Measurements from ENCODE around the gene C11orf91. TPM values are rescaled to one million over a fixed set of nuclear protein-coding genes. Genes with fewer than 3 reads are reported as not detected.
A peak's percentile ranks its signal among the peaks of the same experiment; 100 is the strongest.

The C11orf91 gene
- total RNA-seq, 4 donors from 2014 or later = not detected

GRCh38 chr11:33656768-33657167, 43.9 kb downstream of the C11orf91 start:
- WGBS = 95% methylated on average over 7 of the region's 7 CpGs
- Histone ChIP-seq H3K4me3 (no peak overlapping the region), H3K27ac (replicated peaks in 1 of 4) (no peak overlapping the region), H3K36me3 (no peaks in the 10 kb centered on the region), H3K4me1 (peaks cover 0 to 12% (median 11%) of the 10 kb centered on the region in 4 donors), H3K27me3 (no peaks in the 10 kb centered on the region), H3K9me3 (no peaks in the 10 kb centered on the region)
- intact Hi-C loops (cut with DNase I) = no loop called here
- TF ChIP-seq POLR2AphosphoS5 (IDR thresholded peaks at IDR 0.05) (no peak), CTCF (IDR thresholded peaks at IDR 0.05) (no peak), EP300 (IDR thresholded peaks at IDR 0.05) (no peak), POLR2A (IDR thresholded peaks at IDR 0.05; ENCODE audit: low read depth) (no peak)
- DNase-seq (ENCODE audit: extremely low spot score) = no peak

GRCh38 chr11:33655842-33656600, 44.6 kb downstream of the C11orf91 start:
- H3K36me3 ChIP-seq = no peaks in the 10 kb centered on the region
- no peak overlapping the region for H3K27ac ChIP-seq (replicated peaks in 1 of 4)
- peak; percentile 57 for DNase-seq (ENCODE audit: extremely low spot score)
- H3K4me3 ChIP-seq = no peak overlapping the region
- no peaks in the 10 kb centered on the region for H3K9me3 ChIP-seq
- no peaks in the 10 kb centered on the region for H3K27me3 ChIP-seq
- intact Hi-C loops (cut with DNase I) = no loop called here
- H3K4me1 ChIP-seq = peaks cover 0 to 12% (median 11%) of the 10 kb centered on the region in 4 donors
- TF ChIP-seq POLR2A (IDR thresholded peaks at IDR 0.05; ENCODE audit: low read depth) (no peak), CTCF (IDR thresholded peaks at IDR 0.05) (no peak), EP300 (IDR thresholded peaks at IDR 0.05) (no peak), POLR2AphosphoS5 (IDR thresholded peaks at IDR 0.05) (no peak)
- 91% methylated on average over 11 of the region's 11 CpGs for WGBS

- H3K27me3 ChIP-seq = no peaks in the 10 kb centered on the region
- H3K4me3 ChIP-seq = no peak overlapping the region
- TF ChIP-seq POLR2A (IDR thresholded peaks at IDR 0.05; ENCODE audit: low read depth) (no peak), POLR2AphosphoS5 (IDR thresholded peaks at IDR 0.05) (no peak), EP300 (IDR thresholded peaks at IDR 0.05) (no peak)
- WGBS = 90% methylated on average over 6 of the region's 6 CpGs
- DNase-seq (ENCODE audit: extremely low spot score) = no peak
- H3K4me1 ChIP-seq = peaks cover 0 to 12% (median 11%) of the 10 kb centered on the region in 4 donors
- no peak overlapping the region for H3K27ac ChIP-seq (replicated peaks in 1 of 4)
- intact Hi-C loops (cut with DNase I) = no loop called here
- no peaks in the 10 kb centered on the region for H3K36me3 ChIP-seq
- H3K9me3 ChIP-seq = no peaks in the 10 kb centered on the region
Measured at GRCh38 chr11:33654594-33654993, 46.0 kb downstream of the C11orf91 start.

DNA sequence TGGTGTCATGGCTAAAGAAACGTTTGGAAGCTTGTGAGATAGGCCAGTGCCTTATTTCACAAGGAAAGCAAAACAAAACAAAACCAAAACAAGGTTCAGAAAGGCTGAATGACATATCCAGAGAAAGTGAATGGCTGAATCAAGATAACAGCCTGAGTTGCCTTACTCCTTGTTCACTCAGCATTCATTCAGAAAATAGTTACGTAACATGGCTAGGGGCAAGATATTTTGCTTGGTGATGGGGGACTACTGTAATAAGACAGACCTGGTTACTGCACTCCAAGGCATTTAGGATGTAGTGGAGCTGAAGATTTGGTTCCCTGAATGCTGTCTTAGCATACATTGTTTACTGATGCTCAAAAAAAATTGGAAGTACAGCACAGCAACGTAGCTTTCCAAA, 47.7 kb downstream of the C11orf91 start:
- no peak overlapping the region for H3K4me3 ChIP-seq
- H3K4me1 ChIP-seq = peaks cover 0 to 12% (median 11%) of the 10 kb centered on the region in 4 donors
- no peak for DNase-seq (ENCODE audit: extremely low spot score)
- H3K27ac ChIP-seq (replicated peaks in 1 of 4) = no peak overlapping the region
- no peaks in the 10 kb centered on the region for H3K36me3 ChIP-seq
- 58% methylated on average over 3 of the region's 3 CpGs for WGBS
- no peaks in the 10 kb centered on the region for H3K27me3 ChIP-seq
- no peaks in the 10 kb centered on the region for H3K9me3 ChIP-seq
- intact Hi-C loops (cut with DNase I) = no loop called here
- TF ChIP-seq POLR2A (IDR thresholded peaks at IDR 0.05; ENCODE audit: low read depth) (no peak), EP300 (IDR thresholded peaks at IDR 0.05) (no peak)

DNA sequence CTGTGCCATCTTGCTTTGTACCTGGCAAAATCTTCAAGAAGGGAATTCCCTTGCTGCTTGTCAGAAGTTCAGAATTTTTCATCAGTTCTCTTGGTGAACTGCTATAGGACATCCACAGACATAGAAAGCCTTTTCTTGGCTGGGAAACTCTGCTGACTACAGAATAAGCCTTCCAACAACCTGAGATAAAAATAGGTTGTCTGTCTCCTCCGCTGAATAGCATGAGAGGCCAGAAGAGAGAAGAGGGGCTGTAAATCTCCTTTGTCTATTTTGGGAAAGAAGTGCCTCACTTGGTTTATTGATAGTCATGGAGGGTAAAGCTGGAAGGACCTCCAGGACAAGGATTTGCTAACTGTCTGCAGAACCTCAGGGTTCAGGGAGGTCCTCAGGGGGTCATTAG, 48.2 kb downstream of the C11orf91 start:
- H3K27ac ChIP-seq (replicated peaks in 1 of 4) = no peak overlapping the region
- intact Hi-C loops (cut with DNase I) = no loop called here

More for the DNA sequence above, 48.2 kb downstream of the C11orf91 start:
- WGBS = 60% methylated on average over 1 of the region's 1 CpG
- H3K27me3 ChIP-seq = no peaks in the 10 kb centered on the region
- H3K36me3 ChIP-seq = no peaks in the 10 kb centered on the region
- H3K9me3 ChIP-seq = no peaks in the 10 kb centered on the region
- TF ChIP-seq CTCF (IDR thresholded peaks at IDR 0.05) (no peak), POLR2A (IDR thresholded peaks at IDR 0.05; ENCODE audit: low read depth) (no peak), POLR2AphosphoS5 (IDR thresholded peaks at IDR 0.05) (no peak), EP300 (IDR thresholded peaks at IDR 0.05) (no peak)
- no peak for DNase-seq (ENCODE audit: extremely low spot score)
- H3K4me1 ChIP-seq = peaks cover 0 to 12% (median 11%) of the 10 kb centered on the region in 4 donors
- no peak overlapping the region for H3K4me3 ChIP-seq

Data from esophagus muscularis mucosa (tissue), 4 donors.